ENCODE results near the gene MCM3. TPM values are rescaled to one million over a fixed set of nuclear protein-coding genes. Genes with fewer than 3 reads are reported as not detected.

MCM3 gene
- total and polyA plus RNA-seq, 9 donors, result 25.5 to 43.8 (median 37.1) TPM

DNA sequence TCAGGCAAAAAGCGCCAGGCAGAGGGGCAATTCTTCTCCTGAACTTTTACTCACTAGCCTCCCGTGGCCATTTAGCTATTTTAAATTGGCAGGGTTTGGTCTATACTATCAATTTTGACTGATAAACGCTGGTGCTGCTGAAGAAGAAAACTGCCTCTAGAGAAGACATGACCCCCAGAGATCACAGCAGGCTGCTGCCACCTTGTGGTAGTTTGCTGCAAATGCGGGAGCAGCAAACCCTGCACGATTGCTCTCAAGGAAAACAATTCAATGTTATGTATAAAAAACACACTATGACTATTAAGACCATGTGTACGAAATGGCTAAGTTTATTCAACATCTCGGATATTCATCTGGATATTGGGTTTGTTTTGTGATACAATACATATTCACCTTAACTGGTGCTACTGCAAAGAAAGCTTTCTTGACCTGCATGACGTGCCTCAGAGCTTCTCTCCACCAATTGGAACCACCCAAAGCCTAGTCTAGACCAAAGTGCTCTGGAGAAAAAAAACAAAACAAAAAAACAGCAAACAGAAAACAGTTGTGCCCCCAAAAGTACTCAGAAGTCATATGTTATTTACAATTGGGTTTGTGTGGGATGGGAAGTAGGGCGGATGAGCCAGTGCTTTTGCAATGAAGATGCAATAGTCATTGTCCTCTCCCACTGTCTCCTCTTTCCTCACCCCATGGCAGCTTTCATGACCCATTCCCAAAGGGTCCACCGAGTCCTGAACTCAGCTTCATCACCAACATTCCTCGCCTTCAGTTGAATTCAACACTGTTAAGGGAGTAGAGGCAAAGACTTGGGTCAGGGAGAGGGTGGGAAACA, 20.6 kb downstream of the MCM3 start:
- Histone ChIP-seq H3K36me3 (no peaks in the 10 kb centered on the region), H3K9me3 (no peaks in the 10 kb centered on the region)
- intact Hi-C loops (cut with DNase I), result no loop called here

DNA sequence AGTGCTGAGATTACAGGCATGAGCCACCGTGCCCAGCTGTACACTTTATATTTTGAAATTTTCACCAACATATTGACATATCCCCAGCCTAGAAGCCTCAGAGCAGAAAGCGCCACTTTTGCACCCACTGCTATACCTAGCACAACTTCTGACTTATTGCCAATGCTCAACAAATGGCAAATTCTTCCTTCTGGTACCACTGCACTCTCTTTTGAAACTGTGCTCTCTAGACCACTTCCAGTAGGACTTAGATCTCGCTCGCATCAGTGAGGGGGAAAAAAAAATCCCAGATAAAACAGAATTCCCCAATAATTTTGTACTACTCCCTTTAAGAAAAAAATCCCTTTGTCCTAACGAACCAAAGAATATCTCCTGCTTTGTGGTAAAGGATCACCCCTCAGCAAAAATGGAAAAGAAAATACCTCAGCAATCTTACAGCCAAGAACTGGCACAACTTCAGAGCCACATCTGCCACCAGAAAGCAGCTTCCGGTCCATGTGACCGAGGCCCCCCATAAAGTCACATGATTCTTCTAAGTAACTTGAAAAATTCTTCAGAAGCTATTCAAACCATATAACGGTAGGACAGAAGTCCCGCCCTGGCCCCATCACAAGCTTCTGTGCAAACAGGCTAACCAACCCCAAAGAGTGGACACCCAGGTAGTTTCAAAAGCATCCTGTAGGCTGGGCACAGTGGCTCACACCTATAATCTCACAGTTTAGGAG, 21.8 kb downstream of the MCM3 start:
- Histone ChIP-seq H3K9me3 (no peaks in the 10 kb centered on the region), H3K4me3 (no peak overlapping the region), H3K4me1 (ENCODE audit: insufficient read depth) (no peaks in the 10 kb centered on the region), H3K27me3 (no peaks in the 10 kb centered on the region), H3K27ac (no peak overlapping the region), H3K36me3 (no peaks in the 10 kb centered on the region)
- TF ChIP-seq, protein P1, sequence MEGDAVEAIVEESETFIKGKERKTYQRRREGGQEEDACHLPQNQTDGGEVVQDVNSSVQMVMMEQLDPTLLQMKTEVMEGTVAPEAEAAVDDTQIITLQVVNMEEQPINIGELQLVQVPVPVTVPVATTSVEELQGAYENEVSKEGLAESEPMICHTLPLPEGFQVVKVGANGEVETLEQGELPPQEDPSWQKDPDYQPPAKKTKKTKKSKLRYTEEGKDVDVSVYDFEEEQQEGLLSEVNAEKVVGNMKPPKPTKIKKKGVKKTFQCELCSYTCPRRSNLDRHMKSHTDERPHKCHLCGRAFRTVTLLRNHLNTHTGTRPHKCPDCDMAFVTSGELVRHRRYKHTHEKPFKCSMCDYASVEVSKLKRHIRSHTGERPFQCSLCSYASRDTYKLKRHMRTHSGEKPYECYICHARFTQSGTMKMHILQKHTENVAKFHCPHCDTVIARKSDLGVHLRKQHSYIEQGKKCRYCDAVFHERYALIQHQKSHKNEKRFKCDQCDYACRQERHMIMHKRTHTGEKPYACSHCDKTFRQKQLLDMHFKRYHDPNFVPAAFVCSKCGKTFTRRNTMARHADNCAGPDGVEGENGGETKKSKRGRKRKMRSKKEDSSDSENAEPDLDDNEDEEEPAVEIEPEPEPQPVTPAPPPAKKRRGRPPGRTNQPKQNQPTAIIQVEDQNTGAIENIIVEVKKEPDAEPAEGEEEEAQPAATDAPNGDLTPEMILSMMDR (IDR thresholded peaks at IDR 0.05), result no peak
- no peak for TF ChIP-seq POLR2A (IDR thresholded peaks at IDR 0.05)
- WGBS, 3 donors, result 76 to 89% (median 84%) methylated on average over 9 of the region's 9 CpGs
- DNase-seq, result no peak
- intact Hi-C loops (cut with DNase I), result no loop called here

More for the DNA sequence above, 20.6 kb downstream of the MCM3 start:
- Histone ChIP-seq H3K27me3 (no peaks in the 10 kb centered on the region), H3K27ac (no peak overlapping the region), H3K4me1 (ENCODE audit: insufficient read depth) (no peaks in the 10 kb centered on the region), H3K4me3 (no peak overlapping the region)
- WGBS, 3 donors, result 36 to 41% (median 37%) methylated on average over 11 of the region's 11 CpGs
- peak; percentile 41 to 71 (median 68) for DNase-seq
- TF ChIP-seq, protein P1 (IDR thresholded peaks at IDR 0.05), result peak; percentile 51 to 78 (median 69)
- TF ChIP-seq POLR2A (IDR thresholded peaks at IDR 0.05) (no peak), EP300 (IDR thresholded peaks at IDR 0.05) (no peak)

DNA sequence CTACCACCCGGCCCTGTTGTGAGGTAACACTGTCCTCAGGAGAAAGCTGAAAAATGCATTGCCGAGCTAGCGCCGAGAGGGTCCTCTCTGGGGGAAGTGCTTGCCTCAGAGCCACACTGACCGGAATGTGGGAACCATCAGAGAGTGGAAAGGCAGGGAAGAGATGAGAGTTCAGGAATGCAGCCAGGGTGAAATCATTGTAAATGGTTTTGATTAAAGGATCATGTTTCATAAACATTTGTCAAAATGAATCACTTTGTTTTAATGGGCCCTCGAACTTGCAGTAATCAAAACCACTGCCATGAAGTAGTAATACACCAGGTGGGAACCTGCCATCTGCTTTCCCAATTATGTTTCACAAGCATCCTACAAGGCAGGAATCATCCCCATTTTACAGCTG, 23.3 kb downstream of the MCM3 start:
- no peaks in the 10 kb centered on the region for H3K9me3 ChIP-seq
- WGBS, 3 donors, result 17 to 49% (median 25%) methylated on average over 6 of the region's 6 CpGs
- no peak overlapping the region for H3K27ac ChIP-seq
- intact Hi-C loops (cut with DNase I), result no loop called here
- no peak for TF ChIP-seq EP300 (IDR thresholded peaks at IDR 0.05)
- TF ChIP-seq POLR2A (IDR thresholded peaks at IDR 0.05), result no peak
- TF ChIP-seq, protein P1 (IDR thresholded peaks at IDR 0.05), result no peak
- H3K4me3 ChIP-seq, result no peak overlapping the region
- no peak for DNase-seq
- no peaks in the 10 kb centered on the region for H3K27me3 ChIP-seq
- no peaks in the 10 kb centered on the region for H3K4me1 ChIP-seq (ENCODE audit: insufficient read depth)
- H3K36me3 ChIP-seq, result no peaks in the 10 kb centered on the region

DNA sequence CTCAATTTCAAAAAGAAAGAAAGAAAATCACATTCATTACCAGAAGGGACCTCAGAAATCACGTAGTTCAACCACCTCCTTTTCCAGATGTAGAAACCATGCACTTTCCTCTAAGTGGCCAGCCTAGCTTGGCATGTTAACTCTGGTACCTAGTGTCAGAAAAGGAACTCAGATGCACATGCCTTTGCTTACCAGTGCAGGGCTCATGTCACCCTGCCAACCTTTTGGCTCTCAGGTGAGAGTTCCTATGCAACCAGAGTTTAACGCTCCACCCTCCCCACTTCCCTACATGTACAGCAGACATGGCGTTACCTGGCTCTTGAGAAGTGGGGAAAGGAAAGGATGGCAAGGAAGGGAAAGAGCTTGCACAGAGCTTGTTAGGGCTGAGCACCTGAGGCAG, 23.9 kb downstream of the MCM3 start:
- Histone ChIP-seq H3K27ac (no peak overlapping the region), H3K27me3 (no peaks in the 10 kb centered on the region), H3K4me1 (ENCODE audit: insufficient read depth) (no peaks in the 10 kb centered on the region), H3K9me3 (no peaks in the 10 kb centered on the region), H3K36me3 (no peaks in the 10 kb centered on the region), H3K4me3 (no peak overlapping the region)
- intact Hi-C loops (cut with DNase I), result no loop called here
- DNase-seq, result no peak
- 93 to 95% (median 94%) methylated on average over 3 of the region's 3 CpGs for WGBS, 3 donors
- no peak for TF ChIP-seq EP300 (IDR thresholded peaks at IDR 0.05)
- TF ChIP-seq POLR2A (IDR thresholded peaks at IDR 0.05), result no peak
- TF ChIP-seq, protein P1 (IDR thresholded peaks at IDR 0.05), result no peak
